ENCODE data around the gene MRPL12. TPM values are rescaled to one million over a fixed set of nuclear protein-coding genes. Genes with fewer than 3 reads are reported as not detected.

The MRPL12 gene
- total and polyA plus RNA-seq, 2 of the 13 experiments (the other 11 are each of a cell fraction or from before 2014, with no cell fraction given) = 39.1 to 94.1 TPM

DNA sequence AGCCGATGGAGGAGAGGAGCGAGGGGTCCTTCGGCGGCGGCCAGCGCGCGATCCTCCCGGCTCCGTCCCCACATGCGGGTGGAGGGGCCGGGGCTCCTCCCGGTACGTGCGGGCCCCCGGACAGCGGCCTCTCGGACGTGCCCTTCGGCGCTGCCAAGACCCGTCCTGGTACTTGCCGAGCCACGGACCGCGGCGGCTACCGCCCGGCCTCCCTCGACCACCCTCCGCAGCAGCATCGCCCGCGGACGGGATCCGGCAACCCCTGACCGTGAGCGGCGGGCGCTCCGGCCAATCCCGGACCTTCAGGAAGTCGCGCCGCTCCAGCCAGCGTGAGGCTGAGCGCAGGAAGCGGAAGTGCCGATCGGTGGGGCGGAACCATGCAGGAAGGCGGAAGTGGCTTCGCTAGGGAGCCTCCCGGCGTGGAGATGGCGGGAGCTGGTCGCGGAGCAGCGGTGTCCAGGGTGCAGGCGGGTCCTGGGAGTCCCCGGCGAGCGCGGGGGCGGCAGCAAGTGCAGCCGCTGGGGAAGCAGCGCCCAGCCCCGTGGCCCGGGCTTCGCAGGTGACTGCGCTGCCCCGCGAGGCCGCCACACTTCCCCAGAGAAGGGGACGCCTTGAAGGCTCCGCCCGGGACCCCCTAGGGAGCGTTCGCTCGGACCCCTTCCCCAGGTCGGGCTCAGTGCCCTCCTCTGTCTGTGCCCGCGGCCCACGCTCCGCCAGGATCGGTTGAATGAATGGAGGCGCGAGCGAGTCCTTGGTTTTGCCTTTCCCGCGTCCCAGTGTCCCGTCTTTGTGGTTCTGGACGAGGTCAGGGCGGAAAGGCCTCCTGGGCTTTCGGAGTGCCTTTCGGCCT, 36.6 kb upstream of the MRPL12 start, which contains the start of the genes CCDC137 and OXLD1 (continued):
- TF ChIP-seq, protein P1, sequence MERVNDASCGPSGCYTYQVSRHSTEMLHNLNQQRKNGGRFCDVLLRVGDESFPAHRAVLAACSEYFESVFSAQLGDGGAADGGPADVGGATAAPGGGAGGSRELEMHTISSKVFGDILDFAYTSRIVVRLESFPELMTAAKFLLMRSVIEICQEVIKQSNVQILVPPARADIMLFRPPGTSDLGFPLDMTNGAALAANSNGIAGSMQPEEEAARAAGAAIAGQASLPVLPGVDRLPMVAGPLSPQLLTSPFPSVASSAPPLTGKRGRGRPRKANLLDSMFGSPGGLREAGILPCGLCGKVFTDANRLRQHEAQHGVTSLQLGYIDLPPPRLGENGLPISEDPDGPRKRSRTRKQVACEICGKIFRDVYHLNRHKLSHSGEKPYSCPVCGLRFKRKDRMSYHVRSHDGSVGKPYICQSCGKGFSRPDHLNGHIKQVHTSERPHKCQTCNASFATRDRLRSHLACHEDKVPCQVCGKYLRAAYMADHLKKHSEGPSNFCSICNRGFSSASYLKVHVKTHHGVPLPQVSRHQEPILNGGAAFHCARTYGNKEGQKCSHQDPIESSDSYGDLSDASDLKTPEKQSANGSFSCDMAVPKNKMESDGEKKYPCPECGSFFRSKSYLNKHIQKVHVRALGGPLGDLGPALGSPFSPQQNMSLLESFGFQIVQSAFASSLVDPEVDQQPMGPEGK (CRISPR knock-in tag; IDR thresholded peaks at IDR 0.05) = peak; percentile 66
- TF ChIP-seq PRPF4 (IDR thresholded peaks at IDR 0.05; ENCODE audit: low read depth, low read length, poor library complexity, severe bottlenecking) (no peak), ISL2 (CRISPR knock-in tag; IDR thresholded peaks at IDR 0.05) (peak; percentile 76), ZNF143 (CRISPR knock-in tag; IDR thresholded peaks at IDR 0.05) (peak; percentile 76), EED (CRISPR knock-in tag; IDR thresholded peaks at IDR 0.05) (peak; percentile 82), MIER2 (CRISPR knock-in tag; IDR thresholded peaks at IDR 0.05) (0 out of 2 replicates have a peak, but pooled peaks have one; percentile 10), SRY (CRISPR knock-in tag; IDR thresholded peaks at IDR 0.05) (peak; percentile 95), PCBP1 (IDR thresholded peaks at IDR 0.05; ENCODE audit: borderline replicate concordance, low read depth, low read length) (peak; percentile 90; the same call in 1 of the 2 replicates), ZMAT3 (CRISPR knock-in tag; conservative IDR thresholded peaks at IDR 0.05) (peak; percentile 17; the same call in 1 of the 2 replicates), ZNF629 (CRISPR knock-in tag; conservative IDR thresholded peaks at IDR 0.05) (no peak), POLR2AphosphoS2 (IDR thresholded peaks at IDR 0.05; ENCODE audit: low read depth, low read length) (no peak), ZKSCAN8 (CRISPR knock-in tag; IDR thresholded peaks at IDR 0.05; ENCODE audit: borderline replicate concordance) (no peak), SOX6 (IDR thresholded peaks at IDR 0.05) (no peak), SOX6 (CRISPR knock-in tag; IDR thresholded peaks at IDR 0.05) (peak; percentile 21; the same call in 1 of the 2 replicates), FOXM1 (CRISPR knock-in tag; IDR thresholded peaks at IDR 0.05) (no peak; the same call in 1 of the 2 replicates)
- TF ChIP-seq, protein P2, sequence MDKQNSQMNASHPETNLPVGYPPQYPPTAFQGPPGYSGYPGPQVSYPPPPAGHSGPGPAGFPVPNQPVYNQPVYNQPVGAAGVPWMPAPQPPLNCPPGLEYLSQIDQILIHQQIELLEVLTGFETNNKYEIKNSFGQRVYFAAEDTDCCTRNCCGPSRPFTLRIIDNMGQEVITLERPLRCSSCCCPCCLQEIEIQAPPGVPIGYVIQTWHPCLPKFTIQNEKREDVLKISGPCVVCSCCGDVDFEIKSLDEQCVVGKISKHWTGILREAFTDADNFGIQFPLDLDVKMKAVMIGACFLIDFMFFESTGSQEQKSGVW (CRISPR knock-in tag; IDR thresholded peaks at IDR 0.05; ENCODE audit: borderline replicate concordance) = 0 out of 2 replicates have a peak, but pooled peaks have one; percentile 22
- TF ChIP-seq, protein P3, sequence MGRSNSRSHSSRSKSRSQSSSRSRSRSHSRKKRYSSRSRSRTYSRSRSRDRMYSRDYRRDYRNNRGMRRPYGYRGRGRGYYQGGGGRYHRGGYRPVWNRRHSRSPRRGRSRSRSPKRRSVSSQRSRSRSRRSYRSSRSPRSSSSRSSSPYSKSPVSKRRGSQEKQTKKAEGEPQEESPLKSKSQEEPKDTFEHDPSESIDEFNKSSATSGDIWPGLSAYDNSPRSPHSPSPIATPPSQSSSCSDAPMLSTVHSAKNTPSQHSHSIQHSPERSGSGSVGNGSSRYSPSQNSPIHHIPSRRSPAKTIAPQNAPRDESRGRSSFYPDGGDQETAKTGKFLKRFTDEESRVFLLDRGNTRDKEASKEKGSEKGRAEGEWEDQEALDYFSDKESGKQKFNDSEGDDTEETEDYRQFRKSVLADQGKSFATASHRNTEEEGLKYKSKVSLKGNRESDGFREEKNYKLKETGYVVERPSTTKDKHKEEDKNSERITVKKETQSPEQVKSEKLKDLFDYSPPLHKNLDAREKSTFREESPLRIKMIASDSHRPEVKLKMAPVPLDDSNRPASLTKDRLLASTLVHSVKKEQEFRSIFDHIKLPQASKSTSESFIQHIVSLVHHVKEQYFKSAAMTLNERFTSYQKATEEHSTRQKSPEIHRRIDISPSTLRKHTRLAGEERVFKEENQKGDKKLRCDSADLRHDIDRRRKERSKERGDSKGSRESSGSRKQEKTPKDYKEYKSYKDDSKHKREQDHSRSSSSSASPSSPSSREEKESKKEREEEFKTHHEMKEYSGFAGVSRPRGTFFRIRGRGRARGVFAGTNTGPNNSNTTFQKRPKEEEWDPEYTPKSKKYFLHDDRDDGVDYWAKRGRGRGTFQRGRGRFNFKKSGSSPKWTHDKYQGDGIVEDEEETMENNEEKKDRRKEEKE (IDR thresholded peaks at IDR 0.05) = no peak
- TF ChIP-seq, protein P4, sequence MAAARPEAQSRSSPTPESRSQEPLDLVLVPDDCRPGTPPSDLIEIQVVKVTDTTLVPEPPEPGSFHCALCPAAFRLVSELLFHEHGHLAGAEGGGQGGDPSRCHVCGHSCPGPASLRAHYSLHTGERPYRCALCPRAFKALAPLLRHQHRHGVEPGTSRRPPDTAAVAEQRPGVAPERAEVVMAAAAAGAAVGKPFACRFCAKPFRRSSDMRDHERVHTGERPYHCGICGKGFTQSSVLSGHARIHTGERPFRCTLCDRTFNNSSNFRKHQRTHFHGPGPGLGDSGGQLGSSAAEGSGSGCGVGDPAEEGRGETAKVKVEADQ (CRISPR knock-in tag; IDR thresholded peaks at IDR 0.05; ENCODE audit: borderline replicate concordance) = peak; percentile 62; the same call in 1 of the 2 replicates
- TF ChIP-seq, protein P5, sequence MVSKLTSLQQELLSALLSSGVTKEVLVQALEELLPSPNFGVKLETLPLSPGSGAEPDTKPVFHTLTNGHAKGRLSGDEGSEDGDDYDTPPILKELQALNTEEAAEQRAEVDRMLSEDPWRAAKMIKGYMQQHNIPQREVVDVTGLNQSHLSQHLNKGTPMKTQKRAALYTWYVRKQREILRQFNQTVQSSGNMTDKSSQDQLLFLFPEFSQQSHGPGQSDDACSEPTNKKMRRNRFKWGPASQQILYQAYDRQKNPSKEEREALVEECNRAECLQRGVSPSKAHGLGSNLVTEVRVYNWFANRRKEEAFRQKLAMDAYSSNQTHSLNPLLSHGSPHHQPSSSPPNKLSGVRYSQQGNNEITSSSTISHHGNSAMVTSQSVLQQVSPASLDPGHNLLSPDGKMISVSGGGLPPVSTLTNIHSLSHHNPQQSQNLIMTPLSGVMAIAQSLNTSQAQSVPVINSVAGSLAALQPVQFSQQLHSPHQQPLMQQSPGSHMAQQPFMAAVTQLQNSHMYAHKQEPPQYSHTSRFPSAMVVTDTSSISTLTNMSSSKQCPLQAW (CRISPR knock-in tag; IDR thresholded peaks at IDR 0.05) = peak; percentile 75; the same call in 1 of the 2 replicates
- TF ChIP-seq, protein P6, sequence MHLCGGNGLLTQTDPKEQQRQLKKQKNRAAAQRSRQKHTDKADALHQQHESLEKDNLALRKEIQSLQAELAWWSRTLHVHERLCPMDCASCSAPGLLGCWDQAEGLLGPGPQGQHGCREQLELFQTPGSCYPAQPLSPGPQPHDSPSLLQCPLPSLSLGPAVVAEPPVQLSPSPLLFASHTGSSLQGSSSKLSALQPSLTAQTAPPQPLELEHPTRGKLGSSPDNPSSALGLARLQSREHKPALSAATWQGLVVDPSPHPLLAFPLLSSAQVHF (CRISPR knock-in tag; IDR thresholded peaks at IDR 0.05) = peak; percentile 55; the same call in 1 of the 2 replicates

Data from HepG2 (cell line).